ENCODE results near the gene PTPRD.
"Not testable (repeated sequence)": the region's sequence is repeated elsewhere in the genome, so short reads cannot be mapped to it uniquely, and the experiment has no call there.

PTPRD gene

DNA sequence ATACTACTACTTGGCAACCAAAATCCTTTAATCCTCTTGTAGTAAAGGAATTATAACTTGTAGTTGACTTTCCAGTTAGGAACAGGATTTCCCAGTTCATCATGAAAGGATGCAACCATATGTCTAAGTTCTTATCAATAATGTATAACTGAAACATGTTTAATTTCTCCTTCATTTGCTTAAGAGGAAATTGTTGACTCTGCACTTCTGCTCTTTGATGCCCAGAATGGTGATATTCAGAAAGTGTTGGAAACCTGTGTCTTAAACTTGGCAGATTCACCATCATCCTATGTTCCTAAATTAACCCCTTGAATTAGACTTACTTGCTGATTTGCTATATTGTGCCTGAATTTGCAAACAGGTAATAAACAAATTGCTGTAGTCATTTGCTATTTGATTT lies 201.5 kb downstream of the PTPRD start:
- Mint-ChIP-seq H3K27ac (no peak overlapping the region), H3K9me3 (peaks cover 10% of the 10 kb centered on the region), H3K36me3 (ENCODE audit: low read depth) (no peaks in the 10 kb centered on the region), H3K4me1 (ENCODE audit: low read depth) (no peaks in the 10 kb centered on the region), H3K27me3 (no peaks in the 10 kb centered on the region), H3K4me3 (no peak overlapping the region)

DNA sequence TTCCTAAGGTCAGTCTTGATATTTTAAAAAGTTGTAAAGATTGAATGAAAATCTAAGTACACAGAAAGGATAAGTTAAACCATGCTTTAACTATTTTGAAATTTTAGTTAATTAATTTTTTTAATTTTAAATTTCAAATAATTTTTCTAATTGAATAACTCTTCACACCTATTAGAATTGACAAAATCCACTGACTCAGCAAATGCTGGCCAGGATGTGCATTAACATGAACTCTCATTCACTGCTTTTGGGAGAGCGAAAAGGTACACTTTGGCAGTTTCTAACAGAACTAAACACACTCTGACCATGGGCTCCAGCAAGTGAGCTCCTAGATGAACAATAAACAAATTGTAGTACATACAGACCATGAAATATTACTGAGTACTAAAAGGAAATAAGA lies 209.5 kb downstream of the PTPRD start:
- no peaks in the 10 kb centered on the region for H3K36me3 Mint-ChIP-seq (ENCODE audit: low read depth)
- no peaks in the 10 kb centered on the region for H3K9me3 Mint-ChIP-seq
- no peaks in the 10 kb centered on the region for H3K27me3 Mint-ChIP-seq
- no peak overlapping the region for H3K4me3 Mint-ChIP-seq
- H3K27ac Mint-ChIP-seq = no peak overlapping the region
- no peaks in the 10 kb centered on the region for H3K4me1 Mint-ChIP-seq (ENCODE audit: low read depth)

DNA sequence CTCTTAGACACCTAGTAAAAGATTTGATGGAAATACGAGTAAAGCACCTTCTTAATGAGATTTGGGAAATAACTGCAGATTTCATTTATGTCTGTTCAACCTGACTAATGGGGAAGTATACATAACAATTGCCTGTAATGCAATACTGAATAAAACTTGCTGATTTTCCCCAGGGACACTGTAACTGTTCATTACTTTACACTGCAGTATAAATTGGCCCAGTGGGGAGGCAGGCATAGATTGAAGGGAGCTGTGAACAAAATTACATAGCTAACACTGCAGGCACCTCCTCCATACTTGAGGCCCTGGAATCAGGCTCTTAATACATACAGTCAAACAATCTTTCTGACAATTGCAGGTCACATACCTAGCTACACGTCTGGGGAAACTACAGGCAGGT lies 216.2 kb downstream of the PTPRD start:
- Mint-ChIP-seq H3K27me3 (no peaks in the 10 kb centered on the region), H3K9me3 (no peaks in the 10 kb centered on the region), H3K36me3 (ENCODE audit: low read depth) (no peaks in the 10 kb centered on the region), H3K4me3 (no peak overlapping the region), H3K4me1 (ENCODE audit: low read depth) (no peaks in the 10 kb centered on the region), H3K27ac (no peak overlapping the region)

DNA sequence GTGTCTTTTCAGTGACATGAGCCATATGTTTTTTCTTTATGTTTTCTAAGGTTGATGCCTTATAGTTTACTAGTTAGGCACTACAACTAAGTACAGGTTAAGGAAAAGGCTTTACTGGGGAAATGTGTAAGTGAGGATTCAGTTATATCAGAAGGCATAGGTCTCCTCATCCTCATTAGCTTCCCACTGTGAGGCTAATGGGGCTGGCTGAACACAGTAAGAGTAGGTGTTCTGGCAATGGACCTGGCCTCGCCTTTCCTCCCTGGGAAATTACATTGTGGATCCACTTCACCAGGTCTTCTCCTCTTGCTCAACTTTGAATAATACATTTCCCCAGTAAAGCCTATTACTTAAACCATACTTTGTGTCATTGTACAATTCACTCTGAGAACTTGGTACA lies 225.5 kb downstream of the PTPRD start:
- Mint-ChIP-seq H3K4me3 (no peak overlapping the region), H3K36me3 (ENCODE audit: low read depth) (no peaks in the 10 kb centered on the region), H3K4me1 (ENCODE audit: low read depth) (no peaks in the 10 kb centered on the region), H3K27ac (no peak overlapping the region), H3K27me3 (no peaks in the 10 kb centered on the region), H3K9me3 (no peaks in the 10 kb centered on the region)

DNA sequence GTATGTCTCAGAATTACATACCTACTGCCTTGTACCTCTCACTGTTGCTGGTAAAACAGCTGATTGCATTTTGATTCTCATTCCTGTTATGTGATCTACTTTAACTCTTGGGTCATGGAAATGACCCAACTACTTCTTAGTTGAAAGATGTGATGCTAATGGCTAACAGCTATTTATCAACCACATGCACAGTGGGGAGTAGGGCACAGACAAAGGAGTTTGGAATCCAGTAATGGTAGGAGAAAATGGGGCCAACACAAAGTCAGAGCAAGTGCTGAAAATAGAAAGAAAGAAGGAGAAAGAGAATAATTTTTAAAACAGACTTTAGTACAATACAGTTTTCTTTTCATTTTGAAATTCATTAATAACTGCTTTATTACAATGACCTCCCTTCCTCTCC lies 241.0 kb downstream of the PTPRD start:
- Mint-ChIP-seq H3K27me3 (no peaks in the 10 kb centered on the region), H3K9me3 (peaks cover 4% of the 10 kb centered on the region), H3K27ac (no peak overlapping the region), H3K4me3 (no peak overlapping the region), H3K36me3 (ENCODE audit: low read depth) (no peaks in the 10 kb centered on the region), H3K4me1 (ENCODE audit: low read depth) (no peaks in the 10 kb centered on the region)

DNA sequence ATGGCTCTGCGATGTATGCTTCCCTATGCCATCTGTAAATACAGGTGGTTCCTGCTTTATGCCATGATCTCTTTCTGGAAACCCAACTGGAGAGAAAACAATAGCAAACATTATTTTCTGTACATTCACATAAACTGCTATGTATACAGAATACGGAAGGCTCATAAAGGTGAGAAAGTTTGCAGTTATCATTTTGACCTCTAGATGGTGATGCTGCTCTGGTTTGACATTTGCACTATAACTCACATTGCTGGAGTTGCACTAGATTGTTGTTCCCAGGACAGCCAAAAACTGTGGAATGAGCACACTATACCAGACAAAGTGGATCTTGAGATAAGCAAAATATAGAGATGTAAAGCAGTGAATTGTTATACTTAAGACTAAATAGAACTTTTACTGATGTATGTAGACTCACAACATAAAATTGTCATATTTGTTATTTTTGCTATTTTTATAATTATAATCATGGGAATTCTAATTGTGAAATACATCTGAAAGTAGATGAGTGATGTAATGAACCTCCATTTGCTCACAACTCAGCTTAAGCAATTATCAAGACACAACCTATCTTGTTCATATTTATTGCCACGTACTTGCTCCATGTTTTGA lies 246.5 kb downstream of the PTPRD start:
- Mint-ChIP-seq H3K36me3 (ENCODE audit: low read depth) (no peaks in the 10 kb centered on the region), H3K9me3 (no peaks in the 10 kb centered on the region), H3K27me3 (no peaks in the 10 kb centered on the region), H3K4me1 (ENCODE audit: low read depth) (no peaks in the 10 kb centered on the region), H3K4me3 (no peak overlapping the region), H3K27ac (no peak overlapping the region)

DNA sequence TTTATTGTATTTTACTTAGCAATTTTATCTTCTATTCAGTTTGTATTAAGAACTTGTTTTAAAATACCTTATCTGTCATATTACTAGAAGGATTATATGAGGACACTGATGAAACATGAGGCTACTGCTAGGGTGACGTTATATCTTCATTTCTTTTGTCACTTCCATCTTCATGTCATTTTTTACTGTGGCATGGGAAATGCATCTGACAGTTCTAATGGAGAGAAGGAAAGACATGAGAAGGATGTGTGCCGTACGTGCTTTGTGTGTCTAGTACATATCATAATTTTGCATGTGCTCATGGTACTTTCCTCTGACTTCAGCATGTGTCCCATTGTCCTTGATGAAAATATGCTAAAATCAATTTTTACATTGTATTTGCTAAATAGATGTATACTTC lies 258.2 kb downstream of the PTPRD start:
- Mint-ChIP-seq H3K27ac (no peak overlapping the region), H3K4me3 (no peak overlapping the region), H3K9me3 (no peaks in the 10 kb centered on the region), H3K27me3 (no peaks in the 10 kb centered on the region), H3K36me3 (ENCODE audit: low read depth) (no peaks in the 10 kb centered on the region), H3K4me1 (ENCODE audit: low read depth) (no peaks in the 10 kb centered on the region)

DNA sequence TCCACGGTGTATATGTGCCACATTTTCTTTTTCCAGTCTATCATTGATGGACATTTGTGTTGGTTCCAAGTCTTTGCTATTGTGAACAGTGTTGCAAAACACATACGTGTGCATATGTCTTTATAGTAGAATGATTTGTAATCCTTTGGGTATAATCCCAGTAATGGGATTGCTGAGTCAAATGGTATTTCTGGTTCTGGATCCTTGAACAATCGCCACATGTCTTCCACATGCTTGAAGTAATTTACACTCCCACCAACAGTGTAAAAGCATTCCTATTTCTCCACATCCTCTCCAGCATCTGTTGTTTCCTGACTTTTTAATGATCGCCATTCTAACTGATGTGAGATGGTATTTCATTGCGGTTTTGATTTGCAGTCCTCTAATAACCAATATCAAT lies 267.2 kb downstream of the PTPRD start:
- H3K27ac Mint-ChIP-seq; H3K36me3 Mint-ChIP-seq (ENCODE audit: low read depth); H3K4me1 Mint-ChIP-seq (ENCODE audit: low read depth); H3K27me3 Mint-ChIP-seq; H3K9me3 Mint-ChIP-seq; H3K4me3 Mint-ChIP-seq: not testable (repeated sequence)

DNA sequence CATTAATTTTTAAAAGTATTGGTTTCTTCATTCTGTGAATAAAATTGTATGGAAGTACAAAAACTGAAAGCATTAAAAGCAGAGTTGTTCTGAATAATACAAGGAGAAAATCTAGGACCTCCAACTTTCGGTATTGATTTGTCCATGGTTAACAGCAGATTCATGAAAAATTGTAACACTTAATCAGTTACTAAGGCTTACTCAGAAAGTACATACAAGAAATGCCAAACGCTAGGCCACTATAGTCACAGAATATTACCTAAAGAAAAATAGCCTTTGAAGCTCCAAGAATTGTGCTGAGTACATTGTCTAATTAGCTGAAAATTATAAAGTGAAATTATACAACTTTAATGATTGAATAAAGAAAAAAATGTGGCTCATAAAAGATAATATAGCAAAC lies 271.7 kb downstream of the PTPRD start:
- H3K36me3 Mint-ChIP-seq (ENCODE audit: low read depth) = no peaks in the 10 kb centered on the region
- H3K27me3 Mint-ChIP-seq = no peaks in the 10 kb centered on the region
- H3K9me3 Mint-ChIP-seq = peaks cover 4% of the 10 kb centered on the region
- no peak overlapping the region for H3K27ac Mint-ChIP-seq
- H3K4me1 Mint-ChIP-seq (ENCODE audit: low read depth) = no peaks in the 10 kb centered on the region
- no peak overlapping the region for H3K4me3 Mint-ChIP-seq

DNA sequence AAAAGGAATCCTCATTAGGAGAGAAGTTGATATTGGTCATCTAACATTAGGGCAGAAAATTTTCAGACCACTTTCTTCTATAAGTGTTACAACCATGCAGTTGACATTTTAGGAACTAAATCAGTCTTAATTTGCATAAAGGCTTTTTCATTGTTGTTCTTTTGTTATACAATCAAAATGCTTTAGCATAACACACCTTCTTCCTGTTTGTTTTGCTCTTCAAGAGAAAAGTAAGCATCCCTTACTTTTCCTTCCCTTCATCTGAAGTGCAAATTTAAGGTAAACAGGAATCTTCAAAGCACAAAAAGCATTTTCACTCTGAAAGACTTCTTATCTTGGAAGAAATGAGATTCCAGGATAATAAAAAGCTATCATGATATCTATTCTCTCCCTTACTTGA lies 273.6 kb downstream of the PTPRD start:
- H3K4me3 Mint-ChIP-seq = no peak overlapping the region
- peaks cover 4% of the 10 kb centered on the region for H3K9me3 Mint-ChIP-seq
- no peaks in the 10 kb centered on the region for H3K27me3 Mint-ChIP-seq
- no peak overlapping the region for H3K27ac Mint-ChIP-seq
- no peaks in the 10 kb centered on the region for H3K4me1 Mint-ChIP-seq (ENCODE audit: low read depth)
- H3K36me3 Mint-ChIP-seq (ENCODE audit: low read depth) = no peaks in the 10 kb centered on the region

DNA sequence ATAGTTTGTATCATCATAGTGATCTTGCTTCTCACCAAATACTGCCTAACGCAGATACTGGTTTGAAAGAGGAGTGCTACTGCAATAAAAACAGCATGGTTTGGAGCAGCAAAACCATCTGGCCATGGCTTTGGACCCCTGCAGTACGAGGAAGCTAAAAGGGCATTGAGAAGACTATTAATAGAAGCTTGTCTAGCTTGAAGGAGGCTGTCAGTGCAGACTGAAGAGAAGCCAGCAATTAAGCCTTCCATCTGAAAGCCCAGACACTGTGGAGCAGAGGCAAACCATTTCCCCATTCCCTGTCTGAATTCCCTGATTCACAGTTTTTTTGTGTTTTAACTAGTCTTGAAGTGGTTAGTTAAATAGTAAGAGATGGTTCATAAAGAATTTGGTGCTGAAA lies 281.6 kb downstream of the PTPRD start:
- Mint-ChIP-seq H3K9me3 (no peaks in the 10 kb centered on the region), H3K27me3 (no peaks in the 10 kb centered on the region), H3K36me3 (ENCODE audit: low read depth) (no peaks in the 10 kb centered on the region)

DNA sequence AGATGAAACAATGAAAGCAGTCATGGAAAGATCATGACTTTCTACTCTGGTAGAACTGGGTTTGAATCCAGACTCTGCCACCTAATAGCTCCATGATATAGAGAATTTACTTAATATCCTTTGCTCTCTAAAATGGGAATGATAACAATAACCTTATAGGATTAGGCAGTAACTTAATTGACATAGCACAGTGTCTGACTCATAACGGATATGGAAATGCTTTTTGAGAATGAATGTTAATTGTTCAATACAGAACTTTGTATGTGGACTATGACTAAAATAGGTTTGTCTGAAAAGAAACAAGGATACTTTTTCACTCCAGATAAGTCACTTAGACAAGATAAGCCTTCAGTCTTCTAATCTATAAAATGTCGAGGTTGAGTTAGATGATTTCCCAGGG lies 330.7 kb downstream of the PTPRD start:
- Mint-ChIP-seq H3K27ac (no peak overlapping the region), H3K9me3 (no peaks in the 10 kb centered on the region), H3K27me3 (no peaks in the 10 kb centered on the region), H3K4me1 (ENCODE audit: low read depth) (no peaks in the 10 kb centered on the region), H3K4me3 (no peak overlapping the region), H3K36me3 (ENCODE audit: low read depth) (no peaks in the 10 kb centered on the region)

More for the DNA sequence above, 281.6 kb downstream of the PTPRD start:
- H3K4me3 Mint-ChIP-seq = no peak overlapping the region
- H3K4me1 Mint-ChIP-seq (ENCODE audit: low read depth) = no peaks in the 10 kb centered on the region
- no peak overlapping the region for H3K27ac Mint-ChIP-seq

DNA sequence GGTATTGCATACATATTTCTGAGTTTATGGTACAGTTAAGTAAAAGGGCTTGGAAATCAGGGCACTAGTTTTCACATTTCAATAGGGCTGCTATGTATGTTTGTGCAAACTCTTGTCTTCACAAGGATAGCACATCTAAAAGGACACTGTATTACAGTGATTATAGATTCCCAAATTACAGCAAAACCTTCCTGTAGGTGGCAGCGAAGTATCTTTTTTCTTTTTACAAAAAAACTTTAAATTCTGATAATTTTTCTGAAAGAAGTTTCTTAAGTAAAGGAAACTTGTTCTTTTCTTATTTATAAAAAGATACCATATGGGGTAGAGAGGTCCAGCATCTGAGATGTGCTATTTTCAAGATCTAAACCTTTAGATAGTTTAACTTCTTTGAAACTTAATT lies 337.8 kb downstream of the PTPRD start:
- Mint-ChIP-seq H3K27ac (no peak overlapping the region), H3K27me3 (no peaks in the 10 kb centered on the region), H3K4me1 (ENCODE audit: low read depth) (no peaks in the 10 kb centered on the region), H3K4me3 (no peak overlapping the region), H3K36me3 (ENCODE audit: low read depth) (no peaks in the 10 kb centered on the region), H3K9me3 (peaks cover 4% of the 10 kb centered on the region)

DNA sequence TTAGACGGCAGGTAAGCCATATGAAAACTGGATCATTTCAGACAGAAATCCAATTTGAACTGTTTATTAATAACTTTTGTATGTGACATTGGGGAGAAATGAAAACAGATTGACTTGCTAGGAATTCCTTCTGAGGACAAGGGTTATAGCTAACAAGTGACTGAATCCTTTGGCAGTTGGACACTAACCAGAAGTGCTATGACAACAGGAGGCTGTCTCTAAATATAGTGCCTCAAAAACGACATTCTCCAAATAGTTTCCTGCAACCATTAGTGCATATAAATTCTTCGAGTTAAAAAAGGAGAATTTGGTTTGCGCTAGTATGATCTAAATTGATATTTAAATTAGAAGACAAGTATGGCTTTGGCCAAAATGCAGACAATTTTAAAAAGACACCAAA lies 338.6 kb downstream of the PTPRD start:
- Mint-ChIP-seq H3K4me1 (ENCODE audit: low read depth) (no peaks in the 10 kb centered on the region), H3K36me3 (ENCODE audit: low read depth) (no peaks in the 10 kb centered on the region), H3K27me3 (no peaks in the 10 kb centered on the region), H3K4me3 (no peak overlapping the region), H3K27ac (no peak overlapping the region), H3K9me3 (peaks cover 4% of the 10 kb centered on the region)

DNA sequence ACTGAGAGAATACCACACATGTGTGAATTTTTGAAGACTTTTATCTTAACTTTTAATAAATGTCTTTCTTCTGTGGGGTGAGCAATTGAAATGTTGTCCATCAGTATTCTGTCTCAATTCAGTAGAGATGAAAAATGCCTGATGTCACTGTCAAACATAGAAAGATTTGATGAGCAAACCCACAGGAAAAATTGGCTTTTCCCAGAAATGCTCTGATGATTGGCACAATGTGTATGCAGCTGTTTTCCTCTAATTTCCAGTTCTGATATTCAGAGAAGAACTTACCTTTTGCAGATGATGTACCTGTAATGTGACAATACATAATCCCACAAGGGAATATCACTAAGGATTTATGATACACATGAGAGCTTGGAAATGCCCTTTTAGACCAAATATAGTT lies 340.0 kb downstream of the PTPRD start:
- peaks cover 8% of the 10 kb centered on the region for H3K9me3 Mint-ChIP-seq
- H3K27me3 Mint-ChIP-seq = no peaks in the 10 kb centered on the region
- no peak overlapping the region for H3K4me3 Mint-ChIP-seq
- no peaks in the 10 kb centered on the region for H3K4me1 Mint-ChIP-seq (ENCODE audit: low read depth)
- H3K36me3 Mint-ChIP-seq (ENCODE audit: low read depth) = no peaks in the 10 kb centered on the region
- H3K27ac Mint-ChIP-seq = no peak overlapping the region

DNA sequence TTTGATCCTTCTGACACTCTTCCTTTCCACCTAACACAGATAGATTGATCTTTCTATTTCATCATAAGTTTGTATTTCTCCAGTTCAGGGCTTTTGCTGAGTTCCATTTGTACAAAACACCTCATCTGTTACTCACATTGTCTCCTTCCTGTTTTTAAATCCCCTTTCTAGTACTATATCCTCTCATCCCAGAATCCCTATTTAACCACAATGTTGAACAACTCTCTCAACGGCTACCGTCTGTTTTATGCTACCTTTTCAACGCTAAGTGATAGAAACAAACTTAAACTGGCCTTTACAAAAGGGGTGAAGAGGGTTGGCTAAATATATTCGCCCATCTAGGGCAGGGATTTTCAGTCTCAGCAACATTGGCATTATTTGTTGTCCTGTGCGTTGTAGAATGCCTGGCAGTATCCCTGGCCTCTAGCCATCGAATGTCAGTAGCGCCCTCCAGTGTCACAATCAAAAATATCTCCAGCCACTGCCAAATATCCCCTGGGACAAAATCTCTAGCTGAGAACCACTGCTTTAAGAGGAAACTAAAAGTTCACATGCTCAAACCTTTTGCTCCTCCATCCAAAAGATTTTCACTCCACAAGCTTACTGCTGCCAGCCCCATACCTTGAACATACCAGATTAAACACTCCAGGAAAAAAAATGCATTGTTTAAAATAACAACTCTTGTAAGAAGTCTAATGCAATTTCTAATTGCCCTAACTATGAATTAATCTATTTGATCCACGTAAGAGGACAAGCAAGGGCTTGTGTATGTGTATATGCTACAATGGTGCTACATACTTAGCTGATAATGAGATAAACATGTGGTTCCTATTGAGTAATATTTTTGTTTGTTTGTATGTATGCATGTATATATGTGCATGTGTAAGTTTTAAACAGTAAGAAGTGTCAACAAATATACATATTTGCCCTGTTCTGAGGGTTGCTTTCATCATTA lies 344.0 kb downstream of the PTPRD start:
- Mint-ChIP-seq H3K27me3 (no peaks in the 10 kb centered on the region), H3K4me1 (ENCODE audit: low read depth) (no peaks in the 10 kb centered on the region), H3K9me3 (peaks cover 8% of the 10 kb centered on the region), H3K36me3 (ENCODE audit: low read depth) (no peaks in the 10 kb centered on the region), H3K4me3 (no peak overlapping the region), H3K27ac (no peak overlapping the region)
